ENCODE data around the gene KIF16B.
A peak's percentile ranks its signal among the peaks of the same experiment; 100 is the strongest.
"Not testable (repeated sequence)": the region's sequence is repeated elsewhere in the genome, so short reads cannot be mapped to it uniquely, and the experiment has no call there.

Gene KIF16B

GRCh38 chr20:16573001-16573965, at the start of gene KIF16B:
KIF16B (minus strand) TSS chr20:16573448; CDS start chr20:16573275, 173 bp downstream.
- DNase-seq, result peak; percentile 79 to 92

- DNase-seq, result no peak
These were observed 49.3 kb upstream of the KIF16B start for GRCh38 chr20:16622501-16622900.

GRCh38 chr20:16621435-16622141, 48.3 kb upstream of the KIF16B start:
- no peak for DNase-seq

GRCh38 chr20:16620961-16621360, 47.7 kb upstream of the KIF16B start:
- no peak for DNase-seq

GRCh38 chr20:16619953-16620352, 46.7 kb upstream of the KIF16B start:
- no peak for DNase-seq

GRCh38 chr20:16617056-16617455, 43.8 kb upstream of the KIF16B start:
- no peak for DNase-seq

- no peak for DNase-seq
These were observed 43.1 kb upstream of the KIF16B start for GRCh38 chr20:16616317-16616716.

- no peak for DNase-seq
These were observed 42.0 kb upstream of the KIF16B start for GRCh38 chr20:16615199-16615598.

GRCh38 chr20:16613954-16614353, 40.7 kb upstream of the KIF16B start:
- no peak for DNase-seq

GRCh38 chr20:16612706-16613105, 39.5 kb upstream of the KIF16B start:
- DNase-seq, result no peak

GRCh38 chr20:16611817-16612216, 38.6 kb upstream of the KIF16B start:
- DNase-seq, result no peak

- no peak for DNase-seq
These were observed 35.8 kb upstream of the KIF16B start for GRCh38 chr20:16609066-16609465.

- DNase-seq, result no peak
These were observed 35.0 kb upstream of the KIF16B start for GRCh38 chr20:16608277-16608650.

- no peak for DNase-seq
These were observed 34.4 kb upstream of the KIF16B start for GRCh38 chr20:16607364-16608276.

GRCh38 chr20:16606468-16607070, 33.3 kb upstream of the KIF16B start:
- no peak for DNase-seq

GRCh38 chr20:16601047-16601446, 27.8 kb upstream of the KIF16B start:
- DNase-seq, result no peak

- no peak for DNase-seq
These were observed 26.0 kb upstream of the KIF16B start for GRCh38 chr20:16599257-16599656.

GRCh38 chr20:16596991-16597390, 23.7 kb upstream of the KIF16B start:
- DNase-seq, result no peak

GRCh38 chr20:16596404-16596803, 23.2 kb upstream of the KIF16B start:
- DNase-seq, result not testable (repeated sequence)

GRCh38 chr20:16595376-16595775, 22.1 kb upstream of the KIF16B start:
- no peak for DNase-seq

- DNase-seq, result no peak
These were observed 16.9 kb upstream of the KIF16B start for GRCh38 chr20:16590041-16590633.

GRCh38 chr20:16589623-16590022, 16.4 kb upstream of the KIF16B start:
- no peak for DNase-seq

Measured in inflammatory macrophage treated with lipopolysaccharide for 1 hour (primary cell).